HG03097 (cell line): ENCODE data around the gene LRRC4C.

Experiments
- ATAC-seq: cut with Tn5 transposase; IDR thresholded peaks from one replicate; pipeline ENCODE4 v1.9.1; 2021; ENCODE audit not compliant: unreplicated experiment, low FRiP score

LRRC4C gene

GRCh38 chr11:41459465-41460401 is at the start of gene LRRC4C:
Gene LRRC4C (minus strand): TSS chr11:41459652.
- no peak for ATAC-seq

DNA sequence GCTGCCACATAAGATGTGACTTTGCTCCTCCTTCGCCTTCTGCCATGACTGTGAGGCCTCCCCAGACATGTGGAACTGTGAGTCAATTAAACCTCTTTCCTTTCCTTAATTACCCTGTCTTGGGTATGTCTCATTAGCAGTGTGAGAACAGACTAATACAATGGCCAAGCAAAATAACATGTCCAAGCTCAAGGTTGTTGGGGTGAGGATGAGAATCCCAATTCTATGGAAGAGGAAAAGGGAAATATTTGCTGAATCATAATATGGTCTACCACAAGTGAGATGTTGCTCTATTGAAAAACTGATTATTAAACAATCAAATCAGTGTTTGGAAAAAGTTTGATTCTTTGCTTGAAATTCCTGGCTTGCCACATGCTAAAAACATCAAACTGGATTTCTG is 48.7 kb upstream of the LRRC4C start:
- ATAC-seq: no peak

GRCh38 chr11:41499429-41499828 is 40.0 kb upstream of the LRRC4C start:
- ATAC-seq: no peak

GRCh38 chr11:41498726-41499125 is 39.3 kb upstream of the LRRC4C start:
- no peak for ATAC-seq

DNA sequence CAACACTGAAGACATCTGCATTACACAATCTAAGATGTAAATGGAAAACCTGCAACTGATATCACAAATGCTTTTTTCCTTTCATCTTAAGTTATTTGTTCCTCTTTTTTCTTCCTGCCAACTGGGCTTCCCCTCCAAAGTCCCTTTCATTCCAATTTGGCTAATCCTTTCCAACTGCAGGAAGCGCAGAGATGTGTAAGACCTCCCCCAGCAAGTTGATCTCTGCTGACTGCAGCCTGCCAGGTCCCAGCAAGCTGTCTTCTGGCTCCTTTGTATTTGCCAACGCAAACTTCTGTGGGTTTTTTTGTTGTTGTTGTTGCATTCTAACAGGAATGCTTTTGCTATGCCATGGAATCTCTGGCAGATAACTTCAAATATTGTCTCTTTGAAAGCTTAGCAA is 38.5 kb upstream of the LRRC4C start:
- ATAC-seq: no peak

GRCh38 chr11:41494716-41495115 is 35.3 kb upstream of the LRRC4C start:
- ATAC-seq: no peak

DNA sequence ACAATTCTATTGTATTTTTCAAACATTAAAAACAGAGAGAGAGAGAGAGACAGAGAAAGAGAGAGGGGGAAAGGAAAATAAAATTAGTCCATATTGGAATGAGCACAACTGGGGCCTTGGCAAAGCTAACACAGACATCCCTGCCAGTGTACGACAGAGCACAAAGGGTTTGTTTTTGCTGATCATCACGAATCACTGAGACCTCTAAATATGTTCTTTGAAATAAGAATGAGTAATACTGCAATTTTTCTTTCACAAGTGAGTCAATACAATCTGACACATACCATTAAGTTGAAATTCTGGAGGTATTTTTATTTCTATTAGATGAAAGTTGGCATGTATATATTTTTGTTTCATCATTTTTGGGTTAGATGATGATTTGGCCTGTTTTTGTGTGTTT is 27.0 kb upstream of the LRRC4C start:
- ATAC-seq: no peak

DNA sequence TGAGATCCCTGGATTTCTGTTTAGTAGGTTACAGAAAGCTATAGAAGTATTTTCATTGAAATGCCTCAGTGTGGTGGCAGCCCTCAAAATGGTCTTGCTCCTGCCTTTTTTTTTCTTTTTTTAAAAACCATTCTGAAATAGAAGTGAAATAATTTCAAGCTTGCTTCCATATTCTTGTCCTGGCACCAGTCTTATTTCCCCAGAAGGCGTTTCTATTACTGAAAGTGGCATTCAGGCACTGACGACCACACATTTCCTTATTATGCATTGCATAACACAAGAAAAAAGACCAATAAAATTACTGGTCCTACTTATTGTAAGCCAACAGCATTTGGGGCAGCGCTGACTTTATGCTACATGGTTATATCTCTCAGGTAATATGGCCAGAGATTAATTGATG is 24.5 kb upstream of the LRRC4C start:
- no peak for ATAC-seq

DNA sequence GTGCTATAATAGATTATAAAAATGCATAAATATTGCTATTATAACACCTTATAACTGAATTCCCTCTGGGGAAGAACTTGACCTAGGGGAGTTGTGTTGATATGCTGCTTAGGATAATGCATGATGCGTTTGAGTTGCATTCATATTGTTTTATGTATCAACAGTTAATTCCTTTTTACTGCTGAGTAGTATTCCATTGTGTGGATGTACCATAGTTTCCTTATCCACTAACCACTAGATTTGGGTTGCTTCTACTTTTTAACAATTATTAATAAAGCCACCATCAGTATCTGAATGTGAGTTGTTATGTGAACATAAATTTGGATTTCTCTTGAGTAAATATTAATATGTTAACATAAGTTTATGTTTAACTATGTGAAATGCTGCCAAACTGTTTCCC is 19.7 kb upstream of the LRRC4C start:
- no peak for ATAC-seq

GRCh38 chr11:41461057-41461681 is 1.7 kb upstream of the LRRC4C start:
- no peak for ATAC-seq

- ATAC-seq: no peak
These were observed 811 bp downstream of the LRRC4C start for GRCh38 chr11:41458641-41459040.

- no peak for ATAC-seq
These were observed 1.3 kb downstream of the LRRC4C start for GRCh38 chr11:41458154-41458553.

DNA sequence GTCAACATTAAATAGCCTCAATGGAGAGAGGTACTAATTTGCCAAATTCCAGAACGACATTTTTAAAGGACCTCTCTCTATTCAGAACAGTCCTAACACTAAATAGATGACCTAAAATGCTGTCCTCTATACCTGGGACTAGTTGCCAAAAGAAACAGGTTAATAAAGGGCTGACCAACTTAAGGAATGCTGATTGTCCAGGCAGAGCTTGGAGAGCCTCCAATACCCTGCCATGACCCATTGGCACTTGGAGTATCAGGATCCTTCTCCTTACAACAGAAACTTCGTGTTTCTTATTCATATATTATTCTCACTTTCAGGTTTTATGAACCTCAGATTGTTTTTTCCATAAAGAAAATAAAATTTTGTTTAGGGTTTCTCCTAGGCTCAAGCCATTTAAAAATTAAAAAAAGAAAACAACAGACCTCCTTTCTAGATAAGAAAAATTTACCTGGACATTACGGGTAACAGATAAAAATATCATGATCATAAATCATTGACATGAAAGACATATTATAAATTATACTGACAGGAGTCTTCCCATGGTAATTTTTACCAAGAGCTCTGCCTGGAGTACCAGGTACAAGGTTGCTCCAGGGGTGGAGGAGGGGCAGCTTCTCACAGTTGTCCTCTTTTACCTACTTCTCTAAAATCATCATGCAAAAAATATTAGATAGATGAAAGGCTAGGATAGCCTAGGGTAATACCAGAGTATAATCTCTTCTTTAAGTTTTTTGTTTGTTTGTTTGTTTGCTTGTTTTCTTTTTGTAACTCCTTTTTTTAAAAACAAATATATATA is 2.0 kb downstream of the LRRC4C start:
- ATAC-seq: no peak

DNA sequence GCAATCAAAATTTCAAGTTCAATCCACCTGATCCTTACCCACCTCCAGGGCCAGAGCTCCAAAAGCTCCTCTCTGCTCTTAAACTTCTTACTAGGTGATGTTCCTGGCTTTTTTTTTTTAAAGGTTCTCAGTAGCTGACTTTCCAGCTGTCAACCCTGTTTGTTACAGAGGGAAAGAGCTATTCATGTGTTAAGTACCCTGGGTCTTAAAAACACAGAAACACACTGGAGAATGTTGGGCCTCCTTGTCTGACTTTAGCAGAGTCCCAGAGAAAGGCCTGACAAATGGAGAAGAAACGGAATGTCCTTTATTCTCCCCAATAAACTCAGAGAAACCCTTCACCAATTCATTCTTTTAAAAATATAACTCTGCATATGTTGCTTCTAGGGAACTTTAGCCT is 3.2 kb downstream of the LRRC4C start:
- ATAC-seq: no peak

DNA sequence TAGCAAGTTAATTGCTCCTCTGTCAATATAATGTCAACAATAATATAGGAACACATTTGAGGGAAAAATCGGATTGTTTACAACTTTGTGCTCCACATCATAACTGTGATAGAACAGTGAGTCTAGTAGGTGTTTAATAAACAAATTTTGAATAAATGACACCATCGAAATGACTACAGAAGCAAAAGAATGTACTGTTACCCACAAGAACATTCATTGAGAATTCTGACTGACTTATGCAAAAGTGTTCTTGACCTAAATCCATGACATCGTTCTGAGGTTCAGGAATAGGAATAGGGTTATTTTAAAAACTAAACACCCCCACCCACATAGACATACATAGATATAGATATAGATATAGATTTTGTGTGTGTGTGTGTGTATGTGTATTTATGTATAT is 8.4 kb downstream of the LRRC4C start:
- no peak for ATAC-seq

- no peak for ATAC-seq
These were observed 9.9 kb downstream of the LRRC4C start for GRCh38 chr11:41449483-41450050.

DNA sequence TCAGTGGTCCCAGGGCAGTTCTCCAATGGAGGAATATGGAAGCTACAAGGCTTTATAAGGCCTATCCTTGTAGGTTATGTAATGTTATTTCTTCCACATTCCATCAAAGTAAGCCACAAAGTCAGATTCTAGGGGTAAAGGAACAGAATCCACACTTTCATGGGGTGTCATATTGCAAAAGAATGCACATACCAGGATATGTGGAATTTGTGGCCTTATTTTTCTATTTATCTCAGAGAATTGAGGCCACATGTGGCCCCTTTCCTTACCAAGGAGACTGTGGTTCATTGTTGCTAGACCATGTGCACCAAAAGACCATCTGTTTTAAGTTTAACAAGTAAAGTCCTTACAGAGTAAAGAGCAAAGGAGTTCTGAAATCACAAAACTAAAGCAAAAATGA is 12.9 kb downstream of the LRRC4C start:
- no peak for ATAC-seq

GRCh38 chr11:41446107-41446506 is 13.3 kb downstream of the LRRC4C start:
- ATAC-seq: no peak

DNA sequence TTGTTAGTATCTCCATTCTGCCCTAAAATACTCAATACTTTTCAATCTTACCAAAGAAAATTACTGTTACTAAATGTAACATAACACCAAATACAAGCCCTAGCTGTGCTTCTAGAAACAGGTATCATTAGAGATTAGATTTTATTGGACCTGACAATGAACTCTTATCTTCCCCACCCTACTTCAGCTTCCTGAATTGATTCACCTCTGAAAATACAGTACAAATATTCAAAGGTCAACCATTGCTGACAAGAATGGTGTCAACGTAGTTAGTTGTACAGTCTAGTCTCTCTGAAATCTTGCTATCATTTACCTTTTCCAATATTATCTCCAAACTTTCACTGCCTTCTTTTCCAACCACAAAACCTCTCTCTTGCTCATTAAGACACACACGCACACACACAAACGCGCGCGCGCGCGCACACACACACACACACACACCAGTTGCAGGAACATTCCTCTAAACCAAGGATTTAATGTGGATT is 22.4 kb downstream of the LRRC4C start:
- ATAC-seq: no peak

- ATAC-seq: no peak
These were observed 23.9 kb downstream of the LRRC4C start for GRCh38 chr11:41435531-41435930.

- no peak for ATAC-seq
These were observed 27.7 kb downstream of the LRRC4C start for GRCh38 chr11:41431784-41432183.
